CD4-positive, alpha-beta T cell (primary cell): Measurements from ENCODE around the gene PRR22. TPM values are rescaled to one million over a fixed set of nuclear protein-coding genes. Genes with fewer than 3 reads are reported as not detected.

Source experiments
- ATAC-seq: fragments of 200-7000 bp; cut with Tn5 transposase; one replicate; pipeline ENCODE4 v1.10.0; 2022; ENCODE audit warnings: mild to moderate bottlenecking; ENCODE audit not compliant: poor library complexity
- CTCF ChIA-PET: fragments of 350-600 bp; sonication (Branson Sonifier 250); formaldehyde crosslinking; loops from one replicate; lab custom pipeline; 2021; ENCODE audit warnings: antibody characterized with exemption, inconsistent platforms; lab: Charles Lee
- POLR2A ChIA-PET: fragments of 350-600 bp; sonication (Branson Sonifier 250); formaldehyde crosslinking; loops from one replicate; lab custom pipeline; 2021; ENCODE audit warnings: antibody characterized with exemption, inconsistent platforms; lab: Charles Lee
- DNase-seq, 14 experiments: peaks; one replicate each; pipeline ENCODE4 v3.0.0-alpha.2; 2013 to 2020; ENCODE audit warnings: mixed read lengths in 2 of 14
- H3K27ac ChIP-seq, 2 donors: one replicate each; pipeline versions ENCODE4 v1.5.1 to v1.7.0; 2013; ENCODE audit warnings: low read length in 2 of 2, low read depth in 1 of 2, mild to moderate bottlenecking in 1 of 2
- H3K27me3 ChIP-seq, 2 experiments: 1 replicate in 1 of 2; 2 replicates in 1 of 2; pipeline versions ENCODE4 v1.6.1 to v1.7.0; 2013; ENCODE audit warnings: low read length in 2 of 2, control low read depth in 1 of 2, mild to moderate bottlenecking in 1 of 2, moderate library complexity in 1 of 2; ENCODE audit not compliant: insufficient read depth in 2 of 2, control insufficient read depth in 1 of 2
- H3K36me3 ChIP-seq: one replicate; pipeline ENCODE4 v1.6.1; 2013; ENCODE audit warnings: low read length, control low read depth; ENCODE audit not compliant: insufficient read depth
- H3K4me1 ChIP-seq: one replicate; pipeline ENCODE4 v1.6.1; 2013; ENCODE audit warnings: low read length, control low read depth; ENCODE audit not compliant: insufficient read depth
- H3K4me3 ChIP-seq: one replicate; pipeline ENCODE4 v1.5.1; 2013; ENCODE audit warnings: mild to moderate bottlenecking, low read length, moderate library complexity
- H3K9me3 ChIP-seq, 2 experiments: 1 replicate in 1 of 2; 2 replicates in 1 of 2; pipeline versions ENCODE4 v1.6.1 to v1.7.0; 2013; ENCODE audit warnings: low read length in 2 of 2, mild to moderate bottlenecking in 2 of 2, control low read depth in 1 of 2, moderate library complexity in 1 of 2; ENCODE audit not compliant: control insufficient read depth in 1 of 2, insufficient read depth in 1 of 2
- H3K27ac Mint-ChIP-seq: one replicate; pipeline ENCODE4 v1.8.0; 2020; ENCODE audit warnings: mixed read lengths
- H3K27me3 Mint-ChIP-seq: one replicate; pipeline ENCODE4 v1.8.0; 2021; ENCODE audit warnings: mixed read lengths
- H3K36me3 Mint-ChIP-seq: one replicate; pipeline ENCODE4 v1.8.0; 2021; ENCODE audit warnings: low read depth, mixed read lengths
- H3K4me1 Mint-ChIP-seq: one replicate; pipeline ENCODE4 v1.8.0; 2021; ENCODE audit warnings: low read depth, mixed read lengths
- H3K4me3 Mint-ChIP-seq: one replicate; pipeline ENCODE4 v1.8.0; 2020; ENCODE audit warnings: mild to moderate bottlenecking, mixed read lengths
- H3K9me3 Mint-ChIP-seq: one replicate; pipeline ENCODE4 v1.8.0; 2020; ENCODE audit warnings: mixed read lengths
- CTCF ChIP-seq: fragments of 200-600 bp; IDR thresholded peaks from one replicate; pipeline ENCODE4 v1.8.0; 2022; ENCODE audit warnings: antibody characterized with exemption, mild to moderate bottlenecking
- intact Hi-C, 2 experiments: fragments of 100-400 bp; cut with DNase I in 1 of 2; cut with micrococcal nuclease in 1 of 2; formaldehyde crosslinking; loops; one replicate each; pipeline versions ENCODE4 v1.15.1 to v1.9.0; 2023 to 2025; cut with DNase I, micrococcal nuclease
- total RNA-seq, 174 experiments: library from RNA in 2 of 174; stranded (reverse) in 2 of 174; gene quantifications; one replicate each; pipeline ENCODE4 v1.2.3 and lab custom pipeline; 2021 to 2026

Gene PRR22
- total RNA-seq, 2 experiments from 2014 or later = 3.1 to 4.9 TPM

- ATAC-seq = no peak
- Histone ChIP-seq H3K36me3 (peaks cover 50% of the 10 kb centered on the region), H3K27me3 (no peaks in the 10 kb centered on the region), H3K9me3 (no peaks in the 10 kb centered on the region), H3K4me1 (peaks cover 26% of the 10 kb centered on the region), H3K27ac (peak overlapping the region in 1 of 2 donors; percentile 96), H3K4me3 (peak overlapping the region; percentile 69)
- POLR2A ChIA-PET = interaction anchor here (1.0 to 3.6 kb wide), 7 partner anchors 14 to 1543 kb away, joined by 4 to 23 read pairs (median 15); partner anchors contain the start of genes CATSPERD, LONP1, NDUFA11 and SAFB
- no peaks in the 10 kb centered on the region for H3K27me3 Mint-ChIP-seq
- H3K9me3 Mint-ChIP-seq = no peaks in the 10 kb centered on the region
- CTCF ChIA-PET = interaction anchor here (6.2 kb wide), 1 partner anchor 14 kb away, joined by 37 read pairs; the partner anchor contains the start of gene NRTN
- peak in 1 of 14 experiments; percentile 52 for DNase-seq
- peak overlapping the region; percentile 97 for H3K27ac Mint-ChIP-seq
- peaks cover 15% of the 10 kb centered on the region for H3K4me1 Mint-ChIP-seq
- H3K36me3 Mint-ChIP-seq = peaks cover 45% of the 10 kb centered on the region
- TF ChIP-seq CTCF = no peak
- intact Hi-C loops = loop anchor here (1.0 to 5.0 kb wide), 7 partner anchors 37 to 168 kb away; partner anchors contain the start of genes CATSPERD (in 2 of the 2), LONP1 (in 2 of the 2), SAFB (in 2 of the 2) and SAFB2 (in 2 of the 2)
- H3K4me3 Mint-ChIP-seq = peak overlapping the region; percentile 96
Observed at GRCh38 chr19:5789886-5790558, 5.5 kb upstream of the PRR22 start.

GRCh38 chr19:5789351-5789761 lies 4.8 kb upstream of the PRR22 start:
- Mint-ChIP-seq H3K27ac (no peak overlapping the region), H3K4me1 (peaks cover 15% of the 10 kb centered on the region), H3K4me3 (peak overlapping the region; percentile 54), H3K36me3 (peaks cover 45% of the 10 kb centered on the region), H3K9me3 (no peaks in the 10 kb centered on the region), H3K27me3 (no peaks in the 10 kb centered on the region)
- ATAC-seq (no peak), DNase-seq (peak in 1 of 14 experiments; percentile 54)
- intact Hi-C loops = no loop called here
- CTCF ChIA-PET = no interaction called here
- no peak overlapping the region for H3K4me3 ChIP-seq
- H3K36me3 ChIP-seq = peaks cover 57% of the 10 kb centered on the region
- H3K27ac ChIP-seq = no peak overlapping the region
- POLR2A ChIA-PET = interaction anchor here (2.8 to 3.6 kb wide), 4 partner anchors 15 to 167 kb away, joined by 15 to 23 read pairs (median 18); partner anchors contain the start of genes CATSPERD, LONP1, NDUFA11 and SAFB
- no peaks in the 10 kb centered on the region for H3K9me3 ChIP-seq
- H3K4me1 ChIP-seq = peaks cover 26% of the 10 kb centered on the region
- no peaks in the 10 kb centered on the region for H3K27me3 ChIP-seq
- TF ChIP-seq CTCF = no peak

- H3K4me1 Mint-ChIP-seq = peaks cover 15% of the 10 kb centered on the region
- H3K9me3 Mint-ChIP-seq = no peaks in the 10 kb centered on the region
- no peak overlapping the region for H3K4me3 ChIP-seq
- no peaks in the 10 kb centered on the region for H3K27me3 Mint-ChIP-seq
- no peak overlapping the region for H3K27ac Mint-ChIP-seq
- CTCF ChIA-PET = interaction anchor here (1.7 kb wide), 1 partner anchor 16 kb away, joined by 6 read pairs; no protein-coding TSS in a partner anchor
- peak overlapping the region; percentile 45 for H3K4me3 Mint-ChIP-seq
- DNase-seq (no peak), ATAC-seq (no peak)
- H3K9me3 ChIP-seq = no peaks in the 10 kb centered on the region
- H3K27me3 ChIP-seq = no peaks in the 10 kb centered on the region
- no peak overlapping the region for H3K27ac ChIP-seq
- POLR2A ChIA-PET = no interaction called here
- intact Hi-C loops = no loop called here
- TF ChIP-seq CTCF = no peak
- peaks cover 22% of the 10 kb centered on the region for H3K4me1 ChIP-seq
- peaks cover 60% of the 10 kb centered on the region for H3K36me3 ChIP-seq
- H3K36me3 Mint-ChIP-seq = peaks cover 50% of the 10 kb centered on the region
Observed at GRCh38 chr19:5788422-5788821, 3.9 kb upstream of the PRR22 start.
